ENCODE measurements around the gene RREB1. TPM values are rescaled to one million over a fixed set of nuclear protein-coding genes. Genes with fewer than 3 reads are reported as not detected.

Gene RREB1
- total RNA-seq, 6 donors from 2014 or later: 44.2 to 112 (median 60.5) TPM

DNA sequence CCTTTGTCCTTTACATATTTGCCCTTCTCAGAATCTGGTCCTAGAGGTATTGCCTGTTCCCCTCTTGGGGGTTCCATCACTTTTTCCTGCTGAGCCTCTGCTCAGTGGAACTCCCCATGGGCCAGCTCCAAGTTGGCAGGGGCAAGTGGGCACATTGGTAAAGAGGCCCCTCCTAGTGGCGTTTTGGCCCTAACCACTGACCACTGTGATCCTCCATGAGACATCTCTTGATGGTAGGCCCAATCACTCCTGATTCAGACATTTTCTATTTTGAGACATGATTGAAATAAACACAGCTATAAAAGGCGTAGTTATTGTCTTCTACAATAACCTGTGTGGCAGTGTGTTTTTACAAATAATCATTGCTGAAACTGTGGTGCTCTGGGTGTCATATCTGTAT is 83.0 kb downstream of the RREB1 start:
- no peak overlapping the region for H3K27ac ChIP-seq
- TF ChIP-seq, protein P1, sequence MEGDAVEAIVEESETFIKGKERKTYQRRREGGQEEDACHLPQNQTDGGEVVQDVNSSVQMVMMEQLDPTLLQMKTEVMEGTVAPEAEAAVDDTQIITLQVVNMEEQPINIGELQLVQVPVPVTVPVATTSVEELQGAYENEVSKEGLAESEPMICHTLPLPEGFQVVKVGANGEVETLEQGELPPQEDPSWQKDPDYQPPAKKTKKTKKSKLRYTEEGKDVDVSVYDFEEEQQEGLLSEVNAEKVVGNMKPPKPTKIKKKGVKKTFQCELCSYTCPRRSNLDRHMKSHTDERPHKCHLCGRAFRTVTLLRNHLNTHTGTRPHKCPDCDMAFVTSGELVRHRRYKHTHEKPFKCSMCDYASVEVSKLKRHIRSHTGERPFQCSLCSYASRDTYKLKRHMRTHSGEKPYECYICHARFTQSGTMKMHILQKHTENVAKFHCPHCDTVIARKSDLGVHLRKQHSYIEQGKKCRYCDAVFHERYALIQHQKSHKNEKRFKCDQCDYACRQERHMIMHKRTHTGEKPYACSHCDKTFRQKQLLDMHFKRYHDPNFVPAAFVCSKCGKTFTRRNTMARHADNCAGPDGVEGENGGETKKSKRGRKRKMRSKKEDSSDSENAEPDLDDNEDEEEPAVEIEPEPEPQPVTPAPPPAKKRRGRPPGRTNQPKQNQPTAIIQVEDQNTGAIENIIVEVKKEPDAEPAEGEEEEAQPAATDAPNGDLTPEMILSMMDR (IDR thresholded peaks at IDR 0.05): no peak
- TF ChIP-seq EP300 (IDR thresholded peaks at IDR 0.05): no peak
- TF ChIP-seq POLR2A (IDR thresholded peaks at IDR 0.05): no peak
- no peak for TF ChIP-seq POLR2AphosphoS5 (IDR thresholded peaks at IDR 0.05)
- DNase-seq: no peak
- no peaks in the 10 kb centered on the region for H3K9me3 ChIP-seq
- peaks cover 0 to 9% (median 5%) of the 10 kb centered on the region in 4 donors for H3K4me1 ChIP-seq
- H3K36me3 ChIP-seq: peaks cover 7 to 66% (median 23%) of the 10 kb centered on the region in 4 donors
- H3K4me3 ChIP-seq: no peak overlapping the region
- H3K27me3 ChIP-seq: no peaks in the 10 kb centered on the region
- no peak for ATAC-seq (ENCODE audit: low FRiP score in 2 of 2)
- WGBS, 2 donors: 89 to 98% methylated on average over 2 of the region's 2 CpGs

DNA sequence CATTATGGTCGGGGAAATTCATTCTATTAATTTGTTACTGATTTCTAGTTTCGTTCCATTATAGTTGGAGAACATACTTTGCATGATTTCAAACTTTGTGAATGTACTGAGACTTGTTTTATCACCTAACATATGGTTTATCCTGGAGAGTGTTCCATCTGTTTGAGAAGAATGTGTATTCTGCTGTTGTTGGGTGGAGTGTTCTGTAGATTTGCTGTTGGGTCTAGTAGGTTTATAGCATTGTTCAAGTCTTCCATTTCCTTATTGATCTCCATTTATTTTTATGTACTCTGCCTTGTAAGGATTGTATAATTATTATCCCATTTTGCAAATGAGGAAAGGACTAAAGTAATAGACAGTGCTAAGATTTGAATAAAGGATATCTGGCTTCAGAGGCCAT is 85.4 kb downstream of the RREB1 start:
- no peak for ATAC-seq (ENCODE audit: low FRiP score in 2 of 2)

DNA sequence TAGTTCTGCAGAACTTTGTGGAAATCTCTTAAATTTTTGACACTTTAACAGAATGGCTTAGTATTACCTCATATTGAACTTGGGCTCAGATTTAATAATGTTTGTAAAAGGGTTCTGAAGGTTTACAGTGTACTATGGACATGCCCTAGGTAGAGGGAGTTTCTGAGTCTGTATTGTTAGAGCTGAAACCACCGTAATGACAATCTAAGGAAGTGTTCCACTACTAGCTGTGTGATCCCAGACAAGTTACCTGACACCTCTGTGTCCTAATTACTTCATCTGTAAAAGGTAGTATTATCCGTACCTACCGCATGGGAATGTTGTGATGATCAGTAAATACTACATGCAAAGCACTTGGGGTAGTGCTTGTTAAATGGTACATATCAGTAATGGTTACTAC is 86.9 kb downstream of the RREB1 start:
- TF ChIP-seq EP300 (IDR thresholded peaks at IDR 0.05): no peak
- TF ChIP-seq POLR2AphosphoS5 (IDR thresholded peaks at IDR 0.05): no peak
- TF ChIP-seq, protein P1 (IDR thresholded peaks at IDR 0.05): no peak
- TF ChIP-seq POLR2A (IDR thresholded peaks at IDR 0.05): no peak
- ATAC-seq (ENCODE audit: low FRiP score in 2 of 2) (no peak), DNase-seq (no peak)
- peaks cover 0 to 15% (median 10%) of the 10 kb centered on the region in 4 donors for H3K4me1 ChIP-seq
- 77 to 88% methylated on average over 3 of the region's 3 CpGs for WGBS, 2 donors
- no peaks in the 10 kb centered on the region for H3K9me3 ChIP-seq
- H3K27ac ChIP-seq: no peak overlapping the region
- H3K27me3 ChIP-seq: no peaks in the 10 kb centered on the region
- H3K36me3 ChIP-seq: peaks cover under 1 to 45% (median 11%) of the 10 kb centered on the region in 4 donors
- H3K4me3 ChIP-seq: no peak overlapping the region

More for the DNA sequence above, 85.4 kb downstream of the RREB1 start:
- TF ChIP-seq, protein P1 (IDR thresholded peaks at IDR 0.05): no peak
- TF ChIP-seq POLR2AphosphoS5 (IDR thresholded peaks at IDR 0.05): no peak
- H3K4me1 ChIP-seq: peaks cover 0 to 13% (median 7%) of the 10 kb centered on the region in 4 donors
- peaks cover 7 to 60% (median 23%) of the 10 kb centered on the region in 4 donors for H3K36me3 ChIP-seq
- DNase-seq: no peak
- H3K4me3 ChIP-seq: no peak overlapping the region
- no peak overlapping the region for H3K27ac ChIP-seq
- 98 to 100% methylated on average over 2 of the region's 2 CpGs for WGBS, 2 donors
- H3K9me3 ChIP-seq: no peaks in the 10 kb centered on the region
- H3K27me3 ChIP-seq: no peaks in the 10 kb centered on the region

DNA sequence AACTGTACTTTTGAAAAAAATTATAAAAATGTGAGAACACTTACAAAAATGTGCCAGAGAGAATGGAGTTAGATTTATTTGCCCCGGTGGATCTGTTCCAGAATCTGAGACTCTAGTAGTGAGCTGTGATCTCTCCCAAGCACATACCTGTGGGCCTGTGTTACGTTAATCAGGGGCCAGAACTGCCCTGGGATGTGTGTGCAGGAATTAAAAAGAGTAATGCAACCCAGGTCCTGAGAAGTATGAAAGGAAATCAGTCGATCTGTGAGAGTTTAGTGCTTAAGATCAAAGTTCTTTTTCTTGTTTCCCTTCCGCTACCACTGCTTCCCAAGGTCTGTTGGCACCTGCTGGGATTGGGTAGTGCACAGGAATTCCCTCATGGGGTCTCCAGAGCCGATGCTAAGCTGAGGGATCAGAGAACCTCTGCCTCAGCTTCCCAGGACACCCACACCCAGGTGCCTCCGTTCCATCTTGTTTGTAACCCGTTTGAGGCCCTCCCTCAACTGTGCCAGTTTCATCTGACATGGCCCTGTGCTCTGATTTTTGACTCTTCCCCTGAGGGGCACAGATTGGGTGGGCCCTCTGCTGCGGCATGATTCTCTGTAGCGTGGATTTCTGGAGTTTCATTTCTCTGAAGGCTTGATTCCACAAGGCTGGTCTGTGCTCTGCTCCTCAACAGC is 87.7 kb downstream of the RREB1 start:
- Histone ChIP-seq H3K4me1 (peaks cover 2 to 19% (median 11%) of the 10 kb centered on the region in 4 donors), H3K27ac (peak overlapping the region; percentile 13 to 47 (median 22)), H3K27me3 (no peaks in the 10 kb centered on the region), H3K36me3 (peaks cover 0 to 37% (median 7%) of the 10 kb centered on the region in 4 donors), H3K9me3 (no peaks in the 10 kb centered on the region), H3K4me3 (no peak overlapping the region)
- ATAC-seq (ENCODE audit: low FRiP score in 2 of 2) (peak in 1 of 2 donors; percentile 30), DNase-seq (no peak)
- WGBS, 2 donors: 66 to 68% methylated on average over 9 of the region's 9 CpGs
- TF ChIP-seq EP300 (IDR thresholded peaks at IDR 0.05): no peak
- TF ChIP-seq, protein P1 (IDR thresholded peaks at IDR 0.05): no peak
- TF ChIP-seq POLR2AphosphoS5 (IDR thresholded peaks at IDR 0.05): no peak
- no peak for TF ChIP-seq POLR2A (IDR thresholded peaks at IDR 0.05)

DNA sequence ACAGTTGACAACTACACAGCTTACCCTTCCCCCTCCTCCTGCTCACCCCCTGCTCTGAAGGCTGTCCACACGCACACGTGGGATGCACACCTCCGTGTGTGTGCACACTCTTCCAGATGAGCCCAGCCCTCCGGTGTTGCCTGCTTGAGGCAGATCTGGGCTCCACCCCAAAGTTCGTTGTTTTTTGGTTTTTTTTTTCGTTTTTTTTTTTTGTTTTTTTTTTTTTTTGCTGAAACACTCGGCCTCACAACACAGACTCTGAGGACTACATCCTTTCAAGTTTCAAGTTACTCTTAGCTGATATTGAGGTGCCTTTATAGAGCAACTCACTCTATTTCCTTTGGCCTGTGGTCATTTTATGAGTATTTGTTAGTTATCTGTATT is 88.2 kb downstream of the RREB1 start:
- H3K4me1 ChIP-seq: peaks cover 7 to 24% (median 16%) of the 10 kb centered on the region in 4 donors
- H3K27ac ChIP-seq: peak overlapping the region; percentile 13 to 47 (median 22)
- 42 to 43% methylated on average over 7 of the region's 7 CpGs for WGBS, 2 donors
- H3K9me3 ChIP-seq: no peaks in the 10 kb centered on the region
- H3K27me3 ChIP-seq: no peaks in the 10 kb centered on the region
- H3K36me3 ChIP-seq: peaks cover 0 to 35% (median 4%) of the 10 kb centered on the region in 4 donors
- TF ChIP-seq POLR2AphosphoS5 (IDR thresholded peaks at IDR 0.05) (no peak), EP300 (IDR thresholded peaks at IDR 0.05) (no peak), POLR2A (IDR thresholded peaks at IDR 0.05) (no peak)
- TF ChIP-seq, protein P1 (IDR thresholded peaks at IDR 0.05): no peak
- H3K4me3 ChIP-seq: no peak overlapping the region
- DNase-seq: no peak
- peak; percentile 12 to 34 for ATAC-seq (ENCODE audit: low FRiP score in 2 of 2)

All from upper lobe of left lung (tissue), 6 donors.